Measurements from ENCODE around the gene MTERF4. TPM values are rescaled to one million over a fixed set of nuclear protein-coding genes. Genes with fewer than 3 reads are reported as not detected.

Gene MTERF4
- total and polyA plus RNA-seq, 2 of the 13 experiments (the other 11 are each of a cell fraction or from before 2014, with no cell fraction given) = 50.5 to 59.8 TPM

DNA sequence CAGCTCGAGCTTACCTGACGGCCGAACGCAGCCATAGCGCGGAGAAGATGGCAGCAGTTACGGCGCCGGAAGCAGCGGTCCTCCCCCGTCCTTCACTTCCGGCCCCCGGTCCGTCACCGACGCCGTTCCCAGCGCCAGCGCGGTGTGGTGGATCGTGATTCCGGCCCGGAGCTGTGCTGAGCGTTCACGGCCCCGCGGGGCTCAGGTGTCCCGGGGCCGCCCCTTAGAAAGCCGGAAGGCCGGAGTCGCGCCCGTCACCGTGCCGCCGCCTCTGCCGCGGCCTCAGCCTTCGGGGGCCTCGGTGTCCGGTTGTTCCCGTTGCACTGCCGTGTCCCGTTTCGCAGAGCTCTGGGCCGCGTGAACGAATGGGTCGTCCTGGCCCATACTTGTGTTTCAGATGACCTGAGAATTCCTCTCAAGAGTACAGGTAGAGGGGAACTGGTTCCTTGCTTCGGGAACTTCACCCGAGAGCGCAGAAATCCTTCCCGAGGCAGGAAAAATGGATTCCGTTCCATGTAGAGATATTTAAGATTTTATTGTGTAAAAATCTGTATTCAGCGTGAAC is at the start of gene MTERF4 (continued):
- TF ChIP-seq, protein P1, sequence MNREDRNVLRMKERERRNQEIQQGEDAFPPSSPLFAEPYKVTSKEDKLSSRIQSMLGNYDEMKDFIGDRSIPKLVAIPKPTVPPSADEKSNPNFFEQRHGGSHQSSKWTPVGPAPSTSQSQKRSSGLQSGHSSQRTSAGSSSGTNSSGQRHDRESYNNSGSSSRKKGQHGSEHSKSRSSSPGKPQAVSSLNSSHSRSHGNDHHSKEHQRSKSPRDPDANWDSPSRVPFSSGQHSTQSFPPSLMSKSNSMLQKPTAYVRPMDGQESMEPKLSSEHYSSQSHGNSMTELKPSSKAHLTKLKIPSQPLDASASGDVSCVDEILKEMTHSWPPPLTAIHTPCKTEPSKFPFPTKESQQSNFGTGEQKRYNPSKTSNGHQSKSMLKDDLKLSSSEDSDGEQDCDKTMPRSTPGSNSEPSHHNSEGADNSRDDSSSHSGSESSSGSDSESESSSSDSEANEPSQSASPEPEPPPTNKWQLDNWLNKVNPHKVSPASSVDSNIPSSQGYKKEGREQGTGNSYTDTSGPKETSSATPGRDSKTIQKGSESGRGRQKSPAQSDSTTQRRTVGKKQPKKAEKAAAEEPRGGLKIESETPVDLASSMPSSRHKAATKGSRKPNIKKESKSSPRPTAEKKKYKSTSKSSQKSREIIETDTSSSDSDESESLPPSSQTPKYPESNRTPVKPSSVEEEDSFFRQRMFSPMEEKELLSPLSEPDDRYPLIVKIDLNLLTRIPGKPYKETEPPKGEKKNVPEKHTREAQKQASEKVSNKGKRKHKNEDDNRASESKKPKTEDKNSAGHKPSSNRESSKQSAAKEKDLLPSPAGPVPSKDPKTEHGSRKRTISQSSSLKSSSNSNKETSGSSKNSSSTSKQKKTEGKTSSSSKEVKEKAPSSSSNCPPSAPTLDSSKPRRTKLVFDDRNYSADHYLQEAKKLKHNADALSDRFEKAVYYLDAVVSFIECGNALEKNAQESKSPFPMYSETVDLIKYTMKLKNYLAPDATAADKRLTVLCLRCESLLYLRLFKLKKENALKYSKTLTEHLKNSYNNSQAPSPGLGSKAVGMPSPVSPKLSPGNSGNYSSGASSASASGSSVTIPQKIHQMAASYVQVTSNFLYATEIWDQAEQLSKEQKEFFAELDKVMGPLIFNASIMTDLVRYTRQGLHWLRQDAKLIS (CRISPR knock-in tag; IDR thresholded peaks at IDR 0.05) = peak; percentile 98
- peak; percentile 99 for TF ChIP-seq MIER3 (CRISPR knock-in tag; IDR thresholded peaks at IDR 0.05; ENCODE audit: borderline replicate concordance)
- TF ChIP-seq, protein P2, sequence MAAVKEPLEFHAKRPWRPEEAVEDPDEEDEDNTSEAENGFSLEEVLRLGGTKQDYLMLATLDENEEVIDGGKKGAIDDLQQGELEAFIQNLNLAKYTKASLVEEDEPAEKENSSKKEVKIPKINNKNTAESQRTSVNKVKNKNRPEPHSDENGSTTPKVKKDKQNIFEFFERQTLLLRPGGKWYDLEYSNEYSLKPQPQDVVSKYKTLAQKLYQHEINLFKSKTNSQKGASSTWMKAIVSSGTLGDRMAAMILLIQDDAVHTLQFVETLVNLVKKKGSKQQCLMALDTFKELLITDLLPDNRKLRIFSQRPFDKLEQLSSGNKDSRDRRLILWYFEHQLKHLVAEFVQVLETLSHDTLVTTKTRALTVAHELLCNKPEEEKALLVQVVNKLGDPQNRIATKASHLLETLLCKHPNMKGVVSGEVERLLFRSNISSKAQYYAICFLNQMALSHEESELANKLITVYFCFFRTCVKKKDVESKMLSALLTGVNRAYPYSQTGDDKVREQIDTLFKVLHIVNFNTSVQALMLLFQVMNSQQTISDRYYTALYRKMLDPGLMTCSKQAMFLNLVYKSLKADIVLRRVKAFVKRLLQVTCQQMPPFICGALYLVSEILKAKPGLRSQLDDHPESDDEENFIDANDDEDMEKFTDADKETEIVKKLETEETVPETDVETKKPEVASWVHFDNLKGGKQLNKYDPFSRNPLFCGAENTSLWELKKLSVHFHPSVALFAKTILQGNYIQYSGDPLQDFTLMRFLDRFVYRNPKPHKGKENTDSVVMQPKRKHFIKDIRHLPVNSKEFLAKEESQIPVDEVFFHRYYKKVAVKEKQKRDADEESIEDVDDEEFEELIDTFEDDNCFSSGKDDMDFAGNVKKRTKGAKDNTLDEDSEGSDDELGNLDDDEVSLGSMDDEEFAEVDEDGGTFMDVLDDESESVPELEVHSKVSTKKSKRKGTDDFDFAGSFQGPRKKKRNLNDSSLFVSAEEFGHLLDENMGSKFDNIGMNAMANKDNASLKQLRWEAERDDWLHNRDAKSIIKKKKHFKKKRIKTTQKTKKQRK (IDR thresholded peaks at IDR 0.05; ENCODE audit: low read length) = no peak
- peak; percentile 20; the same call in 1 of the 2 replicates for TF ChIP-seq NCOR1 (IDR thresholded peaks at IDR 0.05; ENCODE audit: borderline replicate concordance, low read length)
- TF ChIP-seq ZNF569 (CRISPR knock-in tag; IDR thresholded peaks at IDR 0.05; ENCODE audit: borderline replicate concordance) = peak; percentile 92; the same call in 1 of the 2 replicates
- TF ChIP-seq ZNF225 (CRISPR knock-in tag; IDR thresholded peaks at IDR 0.05) = peak; percentile 96; the same call in 1 of the 2 replicates
- TF ChIP-seq, protein P3, sequence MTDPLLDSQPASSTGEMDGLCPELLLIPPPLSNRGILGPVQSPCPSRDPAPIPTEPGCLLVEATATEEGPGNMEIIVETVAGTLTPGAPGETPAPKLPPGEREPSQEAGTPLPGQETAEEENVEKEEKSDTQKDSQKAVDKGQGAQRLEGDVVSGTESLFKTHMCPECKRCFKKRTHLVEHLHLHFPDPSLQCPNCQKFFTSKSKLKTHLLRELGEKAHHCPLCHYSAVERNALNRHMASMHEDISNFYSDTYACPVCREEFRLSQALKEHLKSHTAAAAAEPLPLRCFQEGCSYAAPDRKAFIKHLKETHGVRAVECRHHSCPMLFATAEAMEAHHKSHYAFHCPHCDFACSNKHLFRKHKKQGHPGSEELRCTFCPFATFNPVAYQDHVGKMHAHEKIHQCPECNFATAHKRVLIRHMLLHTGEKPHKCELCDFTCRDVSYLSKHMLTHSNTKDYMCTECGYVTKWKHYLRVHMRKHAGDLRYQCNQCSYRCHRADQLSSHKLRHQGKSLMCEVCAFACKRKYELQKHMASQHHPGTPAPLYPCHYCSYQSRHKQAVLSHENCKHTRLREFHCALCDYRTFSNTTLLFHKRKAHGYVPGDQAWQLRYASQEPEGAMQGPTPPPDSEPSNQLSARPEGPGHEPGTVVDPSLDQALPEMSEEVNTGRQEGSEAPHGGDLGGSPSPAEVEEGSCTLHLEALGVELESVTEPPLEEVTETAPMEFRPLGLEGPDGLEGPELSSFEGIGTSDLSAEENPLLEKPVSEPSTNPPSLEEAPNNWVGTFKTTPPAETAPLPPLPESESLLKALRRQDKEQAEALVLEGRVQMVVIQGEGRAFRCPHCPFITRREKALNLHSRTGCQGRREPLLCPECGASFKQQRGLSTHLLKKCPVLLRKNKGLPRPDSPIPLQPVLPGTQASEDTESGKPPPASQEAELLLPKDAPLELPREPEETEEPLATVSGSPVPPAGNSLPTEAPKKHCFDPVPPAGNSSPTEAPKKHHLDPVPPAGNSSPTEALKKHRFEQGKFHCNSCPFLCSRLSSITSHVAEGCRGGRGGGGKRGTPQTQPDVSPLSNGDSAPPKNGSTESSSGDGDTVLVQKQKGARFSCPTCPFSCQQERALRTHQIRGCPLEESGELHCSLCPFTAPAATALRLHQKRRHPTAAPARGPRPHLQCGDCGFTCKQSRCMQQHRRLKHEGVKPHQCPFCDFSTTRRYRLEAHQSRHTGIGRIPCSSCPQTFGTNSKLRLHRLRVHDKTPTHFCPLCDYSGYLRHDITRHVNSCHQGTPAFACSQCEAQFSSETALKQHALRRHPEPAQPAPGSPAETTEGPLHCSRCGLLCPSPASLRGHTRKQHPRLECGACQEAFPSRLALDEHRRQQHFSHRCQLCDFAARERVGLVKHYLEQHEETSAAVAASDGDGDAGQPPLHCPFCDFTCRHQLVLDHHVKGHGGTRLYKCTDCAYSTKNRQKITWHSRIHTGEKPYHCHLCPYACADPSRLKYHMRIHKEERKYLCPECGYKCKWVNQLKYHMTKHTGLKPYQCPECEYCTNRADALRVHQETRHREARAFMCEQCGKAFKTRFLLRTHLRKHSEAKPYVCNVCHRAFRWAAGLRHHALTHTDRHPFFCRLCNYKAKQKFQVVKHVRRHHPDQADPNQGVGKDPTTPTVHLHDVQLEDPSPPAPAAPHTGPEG (CRISPR knock-in tag; IDR thresholded peaks at IDR 0.05) = peak; percentile 97
- no peak for TF ChIP-seq SCMH1 (CRISPR knock-in tag; IDR thresholded peaks at IDR 0.05; ENCODE audit: borderline replicate concordance)
- TF ChIP-seq DMAP1 (CRISPR knock-in tag; IDR thresholded peaks at IDR 0.05) = peak; percentile 98
- TF ChIP-seq, protein P4, sequence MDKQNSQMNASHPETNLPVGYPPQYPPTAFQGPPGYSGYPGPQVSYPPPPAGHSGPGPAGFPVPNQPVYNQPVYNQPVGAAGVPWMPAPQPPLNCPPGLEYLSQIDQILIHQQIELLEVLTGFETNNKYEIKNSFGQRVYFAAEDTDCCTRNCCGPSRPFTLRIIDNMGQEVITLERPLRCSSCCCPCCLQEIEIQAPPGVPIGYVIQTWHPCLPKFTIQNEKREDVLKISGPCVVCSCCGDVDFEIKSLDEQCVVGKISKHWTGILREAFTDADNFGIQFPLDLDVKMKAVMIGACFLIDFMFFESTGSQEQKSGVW (CRISPR knock-in tag; IDR thresholded peaks at IDR 0.05; ENCODE audit: borderline replicate concordance) = no peak
- peak; percentile 97 for TF ChIP-seq TBX2 (CRISPR knock-in tag; IDR thresholded peaks at IDR 0.05; ENCODE audit: borderline replicate concordance)
- peak; percentile 92; the same call in 1 of the 2 replicates for TF ChIP-seq ZNF33A (CRISPR knock-in tag; IDR thresholded peaks at IDR 0.05; ENCODE audit: borderline replicate concordance)
- peak; percentile 97 for TF ChIP-seq ZFP90 (CRISPR knock-in tag; IDR thresholded peaks at IDR 0.05; ENCODE audit: borderline replicate concordance)
- TF ChIP-seq NFYB (CRISPR knock-in tag; IDR thresholded peaks at IDR 0.05) = peak; percentile 55
- peak; percentile 83 for TF ChIP-seq ZNF12 (CRISPR knock-in tag; IDR thresholded peaks at IDR 0.05)
